SKM-1 treated with dmso at 0.1 percent for 144 hours (cell line): ENCODE results near the gene ACAP3.

Experiments used
- DNase-seq: peaks from one replicate; lab custom pipeline; 2025; ENCODE audit not compliant: unreplicated experiment; lab: John Stamatoyannopoulos, UW

The ACAP3 gene

GRCh38 chr1:1307923-1308755, at the start of gene ACAP3, which contains the start of gene PUSL1:
Gene ACAP3, minus strand, starts transcription at chr1:1307930. Its CDS starts 115 bp downstream, at chr1:1307815.
Gene PUSL1, plus strand, starts transcription at chr1:1308597. Its CDS starts 47 bp downstream, at chr1:1308644.
- peak; percentile 89 for DNase-seq

GRCh38 chr1:1356796-1357401, 49.2 kb upstream of the ACAP3 start:
- no peak for DNase-seq

- DNase-seq: no peak
These were observed 48.6 kb upstream of the ACAP3 start for GRCh38 chr1:1356166-1356795.

- DNase-seq: no peak
These were observed 47.7 kb upstream of the ACAP3 start for GRCh38 chr1:1355416-1355815.

GRCh38 chr1:1354271-1355247, 46.8 kb upstream of the ACAP3 start:
- no peak for DNase-seq

- DNase-seq: no peak
These were observed 45.8 kb upstream of the ACAP3 start for GRCh38 chr1:1353389-1354151.

- DNase-seq: no peak
These were observed 45.2 kb upstream of the ACAP3 start for GRCh38 chr1:1352786-1353388.

- no peak for DNase-seq
These were observed 44.0 kb upstream of the ACAP3 start for GRCh38 chr1:1351511-1352427.

GRCh38 chr1:1349256-1350012, 41.7 kb upstream of the ACAP3 start, which contains the start of gene DVL1:
Gene DVL1, minus strand, starts transcription at chr1:1349418. Its CDS starts 353 bp downstream, at chr1:1349065.
- peak; percentile 30 for DNase-seq

- no peak for DNase-seq
These were observed 40.9 kb upstream of the ACAP3 start for GRCh38 chr1:1348420-1349255.

GRCh38 chr1:1347663-1348419, 40.1 kb upstream of the ACAP3 start:
- no peak for DNase-seq

- DNase-seq: no peak
These were observed 39.4 kb upstream of the ACAP3 start for GRCh38 chr1:1347026-1347595.

- DNase-seq: no peak
These were observed 38.8 kb upstream of the ACAP3 start for GRCh38 chr1:1346501-1346890.

GRCh38 chr1:1345860-1346500, 38.2 kb upstream of the ACAP3 start:
- no peak for DNase-seq

GRCh38 chr1:1345384-1345783, 37.7 kb upstream of the ACAP3 start:
- DNase-seq: no peak
